Activated CD8-positive, alpha-beta memory T cell treated with anti-CD3 and anti-CD28 coated beads, Interleukin-2, amount 50 U/mL, for 1 hour (primary cell): ENCODE data around the gene SRR.
"Not testable (repeated sequence)": the region's sequence is repeated elsewhere in the genome, so short reads cannot be mapped to it uniquely, and the experiment has no call there.

Experiments
- DNase-seq: peaks from one replicate; pipeline ENCODE4 v3.0.0-alpha.2; 2020; ENCODE audit errors: extremely low read depth

The SRR gene

GRCh38 chr17:2303204-2304188 is at the start of gene SRR, which contains the start of gene SMG6:
SRR (plus strand) TSS chr17:2303950; CDS start chr17:2315561, 11,611 bp downstream.
SMG6 (minus strand) TSS chr17:2303785; CDS start chr17:2303720, 65 bp downstream.
- peak; percentile 83 for DNase-seq

- not testable (repeated sequence) for DNase-seq
Observed at GRCh38 chr17:2258830-2259229, 44.9 kb upstream of the SRR start.

GRCh38 chr17:2259769-2260536 is 43.8 kb upstream of the SRR start:
- peak; percentile 31 for DNase-seq

- DNase-seq = no peak
Observed at GRCh38 chr17:2262135-2262587, 41.6 kb upstream of the SRR start.

GRCh38 chr17:2263183-2264066 is 40.3 kb upstream of the SRR start:
- no peak for DNase-seq

- DNase-seq = no peak
Observed at GRCh38 chr17:2264067-2264860, 39.5 kb upstream of the SRR start.

- DNase-seq = not testable (repeated sequence)
Observed at GRCh38 chr17:2265166-2265565, 38.6 kb upstream of the SRR start.

GRCh38 chr17:2266045-2266864 is 37.5 kb upstream of the SRR start:
- DNase-seq = peak; percentile 89

GRCh38 chr17:2266865-2267228 is 36.9 kb upstream of the SRR start:
- DNase-seq = no peak

GRCh38 chr17:2267354-2267753 is 36.4 kb upstream of the SRR start:
- no peak for DNase-seq

- DNase-seq = no peak
Observed at GRCh38 chr17:2271985-2272702, 31.6 kb upstream of the SRR start.

- no peak for DNase-seq
Observed at GRCh38 chr17:2274414-2274813, 29.3 kb upstream of the SRR start.

GRCh38 chr17:2275722-2276121 is 28.0 kb upstream of the SRR start:
- DNase-seq = no peak

GRCh38 chr17:2277429-2278170 is 26.1 kb upstream of the SRR start:
- DNase-seq = no peak

GRCh38 chr17:2279707-2280106 is 24.0 kb upstream of the SRR start:
- DNase-seq = no peak

GRCh38 chr17:2282297-2282873 is 21.4 kb upstream of the SRR start:
- DNase-seq = no peak

- no peak for DNase-seq
Observed at GRCh38 chr17:2283302-2283701, 20.4 kb upstream of the SRR start.

GRCh38 chr17:2289878-2290478 is 13.8 kb upstream of the SRR start:
- DNase-seq = no peak
